GM12878 (cell line): ENCODE data around the gene STYXL1. TPM values are rescaled to one million over a fixed set of nuclear protein-coding genes. Genes with fewer than 3 reads are reported as not detected.

ENCODE experiments used
- ATF2 ChIP-seq: IDR thresholded peaks from 2 replicates; pipeline ENCODE4 v1.6.1; 2012; ENCODE audit warnings: low read length, inconsistent platforms
- ATF3 ChIP-seq: IDR thresholded peaks from 2 replicates; pipeline ENCODE4 v1.6.1; 2011; ENCODE audit warnings: low read depth, mild to moderate bottlenecking, low read length, moderate library complexity, borderline replicate concordance; ENCODE audit errors: extremely low read depth
- BHLHE40 ChIP-seq, 2 experiments: fragments of 450-650 bp in 1 of 2; IDR thresholded peaks; 2 replicates each; pipeline ENCODE4 v1.6.1; 2011 to 2017; ENCODE audit warnings: low read depth in 2 of 2, borderline replicate concordance in 1 of 2, improper control_type of control experiment in 1 of 2, low read length in 1 of 2, mild to moderate bottlenecking in 1 of 2
- E4F1 ChIP-seq: fragments of 450-650 bp; IDR thresholded peaks from 2 replicates; pipeline ENCODE4 v1.6.1; 2018; ENCODE audit warnings: borderline replicate concordance, mild to moderate bottlenecking; ENCODE audit not compliant: partially characterized antibody
- HDGF ChIP-seq: fragments of 450-650 bp; IDR thresholded peaks from 2 replicates; pipeline ENCODE4 v1.6.1; 2016; ENCODE audit warnings: antibody characterized with exemption
- IKZF1 ChIP-seq: fragments of 450-650 bp; conservative IDR thresholded peaks from 2 replicates; pipeline ENCODE4 v1.6.1; 2017; ENCODE audit warnings: antibody characterized with exemption, mild to moderate bottlenecking
- IRF5 ChIP-seq: fragments of 450-650 bp; IDR thresholded peaks from 2 replicates; pipeline ENCODE4 v1.6.1; 2017; ENCODE audit warnings: borderline replicate concordance
- MYC ChIP-seq: IDR thresholded peaks from 2 replicates; pipeline ENCODE4 v1.6.1; 2011; ENCODE audit warnings: mild to moderate bottlenecking, low read length, moderate library complexity, inconsistent platforms; ENCODE audit not compliant: insufficient read depth, insufficient replicate concordance, insufficient read length, severe bottlenecking
- NFXL1 ChIP-seq: fragments of 450-650 bp; IDR thresholded peaks from 2 replicates; pipeline ENCODE4 v1.6.1; 2017; ENCODE audit warnings: antibody characterized with exemption, mild to moderate bottlenecking, borderline replicate concordance
- NKRF ChIP-seq: fragments of 450-650 bp; conservative IDR thresholded peaks from 2 replicates; pipeline ENCODE4 v1.6.1; 2017; ENCODE audit warnings: mild to moderate bottlenecking, moderate library complexity
- PKNOX1 ChIP-seq: fragments of 450-650 bp; IDR thresholded peaks from 2 replicates; pipeline ENCODE4 v1.6.1; 2016; ENCODE audit warnings: mild to moderate bottlenecking
- SIN3A ChIP-seq: IDR thresholded peaks from 2 replicates; pipeline ENCODE4 v1.6.1; 2012; ENCODE audit warnings: low read depth, low read length, improper control_type of control experiment
- SIX5 ChIP-seq: IDR thresholded peaks from 2 replicates; pipeline ENCODE4 v1.6.1; 2011; ENCODE audit warnings: mild to moderate bottlenecking, low read depth, low read length, moderate library complexity; ENCODE audit not compliant: severe bottlenecking
- SRF ChIP-seq, 2 experiments: IDR thresholded peaks; 2 replicates each; pipeline ENCODE4 v1.6.1; 2011; ENCODE audit warnings: low read depth in 2 of 2, low read length in 2 of 2, mild to moderate bottlenecking in 1 of 2, moderate library complexity in 1 of 2
- TBL1XR1 ChIP-seq: IDR thresholded peaks from 2 replicates; pipeline ENCODE4 v1.6.1; 2012; ENCODE audit warnings: low read depth, low read length, improper control_type of control experiment
- TCF3 ChIP-seq: IDR thresholded peaks from 2 replicates; pipeline ENCODE4 v1.6.1; 2012; ENCODE audit warnings: low read depth, mild to moderate bottlenecking, low read length, borderline replicate concordance; ENCODE audit not compliant: insufficient read depth
- TCF7 ChIP-seq: IDR thresholded peaks from 2 replicates; pipeline ENCODE4 v1.6.1; 2014; ENCODE audit warnings: antibody characterized with exemption, borderline replicate concordance
- YY1 ChIP-seq: IDR thresholded peaks from 2 replicates; pipeline ENCODE4 v1.6.1; 2011; ENCODE audit warnings: low read depth, mild to moderate bottlenecking, low read length
- ZNF24 ChIP-seq: fragments of 450-650 bp; IDR thresholded peaks from 2 replicates; pipeline ENCODE4 v1.6.1; 2017; ENCODE audit warnings: antibody characterized with exemption, mild to moderate bottlenecking
- polyA plus RNA-seq, 11 experiments: library from polyadenylated mRNA; depleted of rRNA in 4 of 11; unstranded in 6 of 11; stranded (reverse) in 5 of 11; fragments of >200 nt; fragmentation: Nextera tagmentation in 4 of 11; fragmentation: Illumina TruSeq in 1 of 11; extraction: Ambion mirVana in 4 of 11; extraction: Trizol in 1 of 11; gene quantifications; 1 replicate in 1 of 11; 2 replicates in 10 of 11; pipeline versions ENCODE4 v1.2.1 to v1.2.3, GENCODE V29; 2011 to 2016; ENCODE audit warnings: inconsistent platforms in 2 of 11, missing spikeins in 2 of 11, low read depth in 1 of 11
- total RNA-seq, 4 experiments: library from RNA; depleted of rRNA in 3 of 4; stranded (reverse); fragments of >200 nt in 3 of 4; fragmentation: Illumina TruSeq in 1 of 4; extraction: Trizol in 1 of 4; gene quantifications; 2 replicates each; pipeline versions ENCODE4 v1.2.1 to v1.2.3, GENCODE V29; 2013 to 2021

STYXL1 gene
- total and polyA plus RNA-seq, 10 of the 15 experiments (the other 5 are each of a cell fraction or from before 2014, with no cell fraction given) = 18.4 to 65.9 (median 40.7) TPM

- TF ChIP-seq IRF5 (peak; percentile 93), NKRF (peak; percentile 88), BHLHE40 (IDR thresholded peaks at IDR 0.05; ENCODE audit: borderline replicate concordance in 1 of 2, low read depth in 2 of 2, low read length in 1 of 2) (peak; percentile 46 to 89; a peak in 2 of 4 replicates), SRF (IDR thresholded peaks at IDR 0.05; ENCODE audit: low read depth in 2 of 2, low read length in 2 of 2) (0 out of 4 replicates have a peak, but pooled peaks of 1 of the 2 experiments have one; percentile 43), E4F1 (peak; percentile 95), PKNOX1 (peak; percentile 71), SIN3A (peak; percentile 89), ZNF24 (no peak), TBL1XR1 (peak; percentile 60; the same call in 1 of the 2 replicates), TCF3 (no peak), MYC (peak; percentile 98), ATF2 (0 out of 2 replicates have a peak, but pooled peaks have one; percentile 47), HDGF (peak; percentile 24; the same call in 1 of the 2 replicates), ATF3 (no peak), YY1 (peak; percentile 83), NFXL1 (no peak), SIX5 (peak; percentile 58), IKZF1 (peak; percentile 86), TCF7 (no peak)
These were observed at the start of gene STYXL1, which contains the start of gene MDH2 (continued) for GRCh38 chr7:76047811-76048667.
